Mesendoderm (in vitro differentiated cells): Measurements from ENCODE around the gene MIA2.

Experiments
- DNase-seq: peaks from one replicate; pipeline ENCODE4 v3.0.0; 2013
- H2AK5ac ChIP-seq: 2 replicates; pipeline ENCODE4 v1.6.1; 2013; ENCODE audit warnings: low read length, inconsistent platforms
- H2BK120ac ChIP-seq: 2 replicates; pipeline ENCODE4 v1.6.1; 2013; ENCODE audit warnings: low read depth, mild to moderate bottlenecking, low read length, moderate library complexity, mixed read lengths
- H2BK15ac ChIP-seq: replicated peaks from 2 replicates; pipeline ENCODE4 v1.6.1; 2013; ENCODE audit warnings: low read depth, mild to moderate bottlenecking, moderate library complexity
- H2BK5ac ChIP-seq: 2 replicates; pipeline ENCODE4 v1.6.1; 2013; ENCODE audit warnings: low read length, inconsistent platforms
- H3K18ac ChIP-seq: 2 replicates; pipeline ENCODE4 v1.6.1; 2013; ENCODE audit warnings: mild to moderate bottlenecking, low read length, mixed read lengths
- H3K23ac ChIP-seq: one replicate; pipeline ENCODE4 v1.6.1; 2013; ENCODE audit warnings: low read length
- H3K27ac ChIP-seq: 2 replicates; pipeline ENCODE4 v1.5.1; 2013; ENCODE audit warnings: low read depth, mild to moderate bottlenecking, inconsistent platforms, low read length, moderate library complexity
- H3K27me3 ChIP-seq: 2 replicates; pipeline ENCODE4 v1.6.1; 2013; ENCODE audit warnings: low read length, control low read depth, mild to moderate bottlenecking, inconsistent platforms; ENCODE audit not compliant: insufficient read depth, poor library complexity
- H3K36me3 ChIP-seq: 2 replicates; pipeline ENCODE4 v1.6.1; 2013; ENCODE audit warnings: low read length, inconsistent platforms; ENCODE audit not compliant: control insufficient read depth, insufficient read depth
- H3K4ac ChIP-seq: one replicate; pipeline ENCODE4 v1.6.1; 2013; ENCODE audit warnings: low read depth, mild to moderate bottlenecking, low read length, moderate library complexity
- H3K4me1 ChIP-seq: 2 replicates; pipeline ENCODE4 v1.6.1; 2013; ENCODE audit warnings: low read depth, low read length, inconsistent platforms; ENCODE audit not compliant: control insufficient read depth
- H3K4me2 ChIP-seq: 2 replicates; pipeline ENCODE4 v1.6.1; 2013; ENCODE audit warnings: low read length
- H3K4me3 ChIP-seq: 2 replicates; pipeline ENCODE4 v1.5.1; 2013; ENCODE audit warnings: mild to moderate bottlenecking, low read length
- H3K56ac ChIP-seq: one replicate; pipeline ENCODE4 v1.6.1; 2013; ENCODE audit warnings: low read length
- H3K79me1 ChIP-seq: 2 replicates; pipeline ENCODE4 v1.6.1; 2013; ENCODE audit warnings: low read length, inconsistent platforms
- H3K79me2 ChIP-seq: 2 replicates; pipeline ENCODE4 v1.6.1; 2013; ENCODE audit warnings: mild to moderate bottlenecking, low read length; ENCODE audit not compliant: control insufficient read depth, insufficient read depth
- H3K9ac ChIP-seq: 2 replicates; pipeline ENCODE4 v1.6.1; 2013; ENCODE audit warnings: low read length, inconsistent platforms
- H4K5ac ChIP-seq: one replicate; pipeline ENCODE4 v1.6.1; 2013; ENCODE audit warnings: low read length
- H4K8ac ChIP-seq: one replicate; pipeline ENCODE4 v1.6.1; 2013; ENCODE audit warnings: low read depth, mild to moderate bottlenecking, control low read depth, low read length, moderate library complexity
- WGBS: extraction: QIAGEN DNeasy Blood & Tissue Kit; methylation state at CpG from one replicate; pipeline ENCODE4 v1.1.7; 2013; ENCODE audit warnings: low lambda C conversion rate, missing lambda C conversion rate; ENCODE audit not compliant: insufficient coverage; ENCODE audit errors: extremely low coverage; 5-methylcytosine and 5-hydroxymethylcytosine counted together

MIA2 gene

GRCh38 chr14:39425947-39426346 is 192.2 kb downstream of the MIA2 start:
- Histone ChIP-seq H2AK5ac (no peak overlapping the region), H3K27me3 (no peaks in the 10 kb centered on the region), H3K4me3 (no peak overlapping the region), H3K56ac (no peak overlapping the region), H3K36me3 (no peaks in the 10 kb centered on the region), H3K4ac (no peak overlapping the region), H4K5ac (no peak overlapping the region), H2BK5ac (no peak overlapping the region), H2BK120ac (no peak overlapping the region), H2BK15ac (no peak overlapping the region), H3K4me1 (peaks cover 2% of the 10 kb centered on the region), H3K79me1 (peaks cover 8% of the 10 kb centered on the region), H3K4me2 (no peak overlapping the region), H3K9ac (no peak overlapping the region), H3K18ac (no peak overlapping the region), H4K8ac (no peak overlapping the region), H3K79me2 (peaks cover 9% of the 10 kb centered on the region), H3K23ac (no peak overlapping the region), H3K27ac (no peak overlapping the region)
- no peak for DNase-seq
- WGBS = no CpG with 5 or more reads among the region's 3 CpGs

GRCh38 chr14:39426605-39427004 is 192.9 kb downstream of the MIA2 start:
- Histone ChIP-seq H4K8ac (no peak overlapping the region), H2BK120ac (no peak overlapping the region), H3K27me3 (no peaks in the 10 kb centered on the region), H2AK5ac (no peak overlapping the region), H3K18ac (no peak overlapping the region), H3K4ac (no peak overlapping the region), H2BK15ac (no peak overlapping the region), H4K5ac (no peak overlapping the region), H3K36me3 (no peaks in the 10 kb centered on the region), H3K4me2 (no peak overlapping the region), H2BK5ac (no peak overlapping the region), H3K79me2 (peaks cover 12% of the 10 kb centered on the region), H3K23ac (no peak overlapping the region), H3K4me1 (peaks cover 2% of the 10 kb centered on the region), H3K79me1 (peaks cover 12% of the 10 kb centered on the region), H3K9ac (no peak overlapping the region), H3K56ac (no peak overlapping the region), H3K4me3 (no peak overlapping the region), H3K27ac (no peak overlapping the region)
- peak; percentile 50 for DNase-seq
- WGBS = no CpG with 5 or more reads among the region's 7 CpGs

DNA sequence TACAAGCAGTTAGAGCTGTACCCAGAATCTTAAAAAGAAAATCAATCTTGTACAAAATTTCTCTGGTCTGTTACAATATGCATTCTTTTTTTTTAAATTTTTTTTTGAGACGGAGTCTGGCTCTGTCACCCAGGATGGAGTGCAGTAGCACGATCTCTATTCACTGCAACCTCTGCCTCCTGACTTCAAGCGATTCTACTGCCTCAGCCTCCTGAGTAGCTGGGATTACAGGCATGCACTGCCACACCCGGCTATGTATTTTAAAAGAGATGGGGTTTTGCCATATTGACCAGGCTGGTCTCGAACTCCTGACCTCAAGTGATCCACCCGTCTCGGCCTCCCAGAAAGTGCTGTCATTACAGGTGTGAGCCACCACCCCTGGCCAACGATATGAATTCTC is 194.4 kb downstream of the MIA2 start:
- no peak for DNase-seq

GRCh38 chr14:39430762-39431415 is 197.2 kb downstream of the MIA2 start:
- Histone ChIP-seq H2BK5ac (no peak overlapping the region), H3K18ac (no peak overlapping the region), H3K79me2 (peaks cover 12% of the 10 kb centered on the region), H2BK120ac (no peak overlapping the region), H3K36me3 (no peaks in the 10 kb centered on the region), H3K4me3 (peak overlapping the region; percentile 89), H4K8ac (no peak overlapping the region), H3K4ac (no peak overlapping the region), H3K23ac (no peak overlapping the region), H2BK15ac (no peak overlapping the region), H3K79me1 (peaks cover 10% of the 10 kb centered on the region), H3K4me1 (peaks cover 2% of the 10 kb centered on the region), H4K5ac (no peak overlapping the region), H3K56ac (peak overlapping the region; percentile 98), H3K27ac (no peak overlapping the region), H3K4me2 (peak overlapping the region; percentile 83), H2AK5ac (no peak overlapping the region), H3K27me3 (no peaks in the 10 kb centered on the region), H3K9ac (peak overlapping the region; percentile 92)
- DNase-seq = no peak
- WGBS = 100% methylated on average over 2 of the region's 19 CpGs

More for the DNA sequence above, 194.4 kb downstream of the MIA2 start:
- Histone ChIP-seq H4K5ac (no peak overlapping the region), H3K79me2 (peaks cover 12% of the 10 kb centered on the region), H4K8ac (no peak overlapping the region), H3K27me3 (no peaks in the 10 kb centered on the region), H3K56ac (no peak overlapping the region), H3K9ac (no peak overlapping the region), H2BK15ac (no peak overlapping the region), H3K4ac (no peak overlapping the region), H3K79me1 (peaks cover 10% of the 10 kb centered on the region), H3K4me1 (peaks cover 2% of the 10 kb centered on the region), H3K18ac (no peak overlapping the region), H3K27ac (no peak overlapping the region), H3K36me3 (no peaks in the 10 kb centered on the region), H3K23ac (no peak overlapping the region), H3K4me3 (no peak overlapping the region), H2AK5ac (no peak overlapping the region), H3K4me2 (no peak overlapping the region), H2BK5ac (no peak overlapping the region), H2BK120ac (no peak overlapping the region)
- WGBS = no CpG with 5 or more reads among the region's 8 CpGs

DNA sequence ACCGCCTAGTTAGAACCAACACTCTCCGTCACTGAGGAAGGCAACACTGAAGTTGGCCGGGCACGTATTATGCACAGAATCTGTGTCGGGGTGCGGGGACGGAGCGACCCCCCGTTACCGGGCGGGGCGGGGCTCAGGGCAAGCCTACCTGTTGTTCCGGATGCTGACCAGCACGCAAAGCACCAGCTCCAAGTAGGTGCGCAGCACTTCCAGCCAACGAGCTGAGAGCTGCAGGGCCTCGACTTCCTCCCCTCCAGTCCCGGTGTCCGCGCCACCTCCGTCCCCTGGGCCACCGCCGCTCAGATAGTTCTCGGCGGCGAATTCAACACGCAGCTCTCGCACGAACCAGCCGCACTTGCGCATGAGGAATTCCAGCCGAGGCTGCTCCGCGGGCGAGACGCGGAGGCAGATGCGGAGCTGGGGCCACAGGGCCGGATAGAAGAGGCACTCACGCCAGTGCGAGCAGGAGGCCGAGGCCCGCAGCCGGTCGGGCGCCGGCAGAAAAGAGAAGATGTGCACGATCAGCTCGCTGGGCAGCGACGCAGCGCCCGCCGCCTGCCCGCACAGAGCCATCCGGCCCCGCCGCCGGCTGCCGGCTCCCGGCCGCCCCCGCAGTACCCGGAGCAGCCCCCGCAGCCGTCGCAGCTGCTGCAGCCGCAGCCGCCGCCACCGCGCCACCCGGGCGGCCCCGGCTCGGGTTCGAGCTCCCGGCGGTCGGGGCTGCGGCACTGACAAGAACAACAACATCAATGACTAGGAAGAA is 197.9 kb downstream of the MIA2 start:
- no CpG with 5 or more reads among the region's 81 CpGs for WGBS
- peak; percentile 65 for DNase-seq
- Histone ChIP-seq H4K8ac (no peak overlapping the region), H3K4me2 (peak overlapping the region; percentile 83), H3K56ac (peak overlapping the region; percentile 98), H3K4me1 (peaks cover 2% of the 10 kb centered on the region), H3K4me3 (peak overlapping the region; percentile 89), H2BK5ac (no peak overlapping the region), H3K79me2 (peaks cover 12% of the 10 kb centered on the region), H3K23ac (peak overlapping the region; percentile 31), H3K4ac (no peak overlapping the region), H3K9ac (peak overlapping the region; percentile 92), H3K18ac (no peak overlapping the region), H3K79me1 (peaks cover 10% of the 10 kb centered on the region), H2AK5ac (no peak overlapping the region), H2BK120ac (no peak overlapping the region), H3K27ac (peak overlapping the region; percentile 84), H3K36me3 (no peaks in the 10 kb centered on the region), H4K5ac (no peak overlapping the region), H2BK15ac (no peak overlapping the region), H3K27me3 (no peaks in the 10 kb centered on the region)
